AG04449 (cell line): Measurements from ENCODE around the gene SLC35B1.

Experiments
- CTCF ChIA-PET: fragments of 350-600 bp; formaldehyde crosslinking; extraction: SDS; loops from one replicate; lab custom pipeline; 2021; ENCODE audit warnings: antibody characterized with exemption; lab: Yijun Ruan, JAX
- POLR2A ChIA-PET: fragments of 400-600, 350-600 bp; formaldehyde crosslinking; extraction: SDS; loops from one replicate; lab custom pipeline; 2020; ENCODE audit warnings: antibody characterized with exemption, inconsistent platforms; lab: Yijun Ruan, JAX
- DNase-seq: peaks from one replicate; pipeline ENCODE4 v3.0.0-alpha.2; 2010; ENCODE audit warnings: low read depth, low spot score
- H3K4me3 ChIP-seq: 2 replicates; pipeline ENCODE4 v1.5.1; 2011; ENCODE audit warnings: low read depth, mild to moderate bottlenecking, control low read depth, low read length
- TF ChIP-seq, protein P1 (sequence below): IDR thresholded peaks from one replicate; pipeline ENCODE4 v1.5.1; 2011; ENCODE audit warnings: mild to moderate bottlenecking, moderate library complexity, low read length, control low read depth, inconsistent platforms; ENCODE audit not compliant: insufficient read depth; ENCODE audit errors: missing control alignments

Gene SLC35B1

DNA sequence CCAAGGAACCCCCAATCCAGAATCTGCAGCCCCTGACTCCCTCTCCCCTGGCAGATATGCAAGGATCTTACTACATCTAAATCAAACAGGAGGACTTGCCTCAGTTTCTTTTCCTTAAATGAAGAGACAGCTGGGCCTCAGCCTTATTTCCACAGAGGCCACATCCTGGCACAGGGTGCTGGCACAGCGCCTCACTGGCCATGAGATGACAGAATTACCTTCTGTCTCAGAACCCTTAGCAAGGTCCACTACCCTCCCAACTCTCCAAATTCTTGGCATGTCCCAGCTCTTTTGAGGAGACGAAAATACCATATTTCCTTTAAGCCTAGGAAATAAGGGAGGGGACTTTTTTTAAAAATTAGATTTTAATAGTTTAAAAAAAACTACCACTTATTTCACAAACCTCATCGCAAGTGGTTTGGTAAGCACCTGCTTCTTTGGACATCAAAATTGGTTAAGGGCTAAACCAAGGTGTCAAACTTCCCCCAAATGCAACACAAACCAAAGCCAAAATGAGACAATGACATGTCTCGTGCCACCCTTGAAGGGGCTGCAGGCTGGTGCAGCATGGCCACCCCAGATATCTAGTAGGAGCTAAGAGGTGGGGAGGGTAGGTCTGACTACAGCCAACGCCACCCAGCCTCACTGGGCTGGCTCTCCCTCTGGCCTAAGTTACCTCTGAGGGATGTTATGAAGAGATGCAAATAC lies 30.8 kb upstream of the SLC35B1 start:
- POLR2A ChIA-PET: no interaction called here
- CTCF ChIA-PET: interaction anchor here (1.1 to 1.8 kb wide), 2 partner anchors 11 to 182 kb away, joined by 3 to 4 read pairs; no protein-coding TSS in a partner anchor
- DNase-seq: no peak
- H3K4me3 ChIP-seq: no peak overlapping the region
- TF ChIP-seq, protein P1, sequence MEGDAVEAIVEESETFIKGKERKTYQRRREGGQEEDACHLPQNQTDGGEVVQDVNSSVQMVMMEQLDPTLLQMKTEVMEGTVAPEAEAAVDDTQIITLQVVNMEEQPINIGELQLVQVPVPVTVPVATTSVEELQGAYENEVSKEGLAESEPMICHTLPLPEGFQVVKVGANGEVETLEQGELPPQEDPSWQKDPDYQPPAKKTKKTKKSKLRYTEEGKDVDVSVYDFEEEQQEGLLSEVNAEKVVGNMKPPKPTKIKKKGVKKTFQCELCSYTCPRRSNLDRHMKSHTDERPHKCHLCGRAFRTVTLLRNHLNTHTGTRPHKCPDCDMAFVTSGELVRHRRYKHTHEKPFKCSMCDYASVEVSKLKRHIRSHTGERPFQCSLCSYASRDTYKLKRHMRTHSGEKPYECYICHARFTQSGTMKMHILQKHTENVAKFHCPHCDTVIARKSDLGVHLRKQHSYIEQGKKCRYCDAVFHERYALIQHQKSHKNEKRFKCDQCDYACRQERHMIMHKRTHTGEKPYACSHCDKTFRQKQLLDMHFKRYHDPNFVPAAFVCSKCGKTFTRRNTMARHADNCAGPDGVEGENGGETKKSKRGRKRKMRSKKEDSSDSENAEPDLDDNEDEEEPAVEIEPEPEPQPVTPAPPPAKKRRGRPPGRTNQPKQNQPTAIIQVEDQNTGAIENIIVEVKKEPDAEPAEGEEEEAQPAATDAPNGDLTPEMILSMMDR: no peak

DNA sequence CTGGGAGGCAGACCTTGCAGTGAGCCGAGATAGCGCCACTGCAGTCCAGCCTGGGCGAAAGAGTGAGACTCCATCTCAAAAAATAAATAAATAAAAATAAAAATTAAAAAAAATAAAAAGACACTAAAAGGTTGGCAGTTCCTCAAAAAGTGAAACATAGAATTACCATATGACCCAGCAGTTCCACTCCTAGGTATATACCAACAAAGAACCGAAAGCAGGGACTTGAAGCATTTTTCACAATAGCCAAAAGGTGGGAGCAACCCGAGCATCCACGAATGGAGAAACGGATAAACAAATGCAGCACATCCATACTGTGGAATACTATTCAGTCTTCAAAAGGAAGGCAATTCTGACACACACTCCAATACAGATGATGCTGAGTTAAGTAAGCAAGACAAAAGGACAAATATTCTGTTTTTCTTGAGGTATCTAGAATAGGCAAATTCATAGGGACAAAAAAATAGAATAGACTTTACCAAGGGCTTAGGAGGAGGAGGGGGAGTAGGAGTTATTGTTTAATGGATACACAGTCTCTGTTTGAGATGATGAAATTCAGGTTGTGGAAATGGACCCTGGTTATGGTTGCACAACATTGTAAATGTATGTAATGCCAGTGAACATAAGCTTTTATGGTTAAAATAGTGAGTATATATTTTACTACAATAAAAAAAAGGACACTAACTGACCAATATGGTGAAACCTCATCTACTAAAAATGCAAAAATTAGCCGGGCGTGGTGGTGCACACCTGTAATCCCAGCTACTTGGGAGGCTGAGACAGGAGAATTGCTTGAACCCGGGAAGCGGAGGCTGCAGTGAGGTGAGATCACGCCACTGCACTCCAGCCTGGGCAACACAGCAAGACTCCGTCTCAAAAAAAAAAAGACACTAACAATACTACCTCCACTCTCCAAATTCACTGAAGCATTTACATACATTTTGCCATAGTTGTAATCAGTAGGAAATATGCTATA lies 27.0 kb upstream of the SLC35B1 start:
- POLR2A ChIA-PET: no interaction called here
- CTCF ChIA-PET: no interaction called here
- H3K4me3 ChIP-seq: no peak overlapping the region
- TF ChIP-seq, protein P1: no peak
- DNase-seq: no peak

DNA sequence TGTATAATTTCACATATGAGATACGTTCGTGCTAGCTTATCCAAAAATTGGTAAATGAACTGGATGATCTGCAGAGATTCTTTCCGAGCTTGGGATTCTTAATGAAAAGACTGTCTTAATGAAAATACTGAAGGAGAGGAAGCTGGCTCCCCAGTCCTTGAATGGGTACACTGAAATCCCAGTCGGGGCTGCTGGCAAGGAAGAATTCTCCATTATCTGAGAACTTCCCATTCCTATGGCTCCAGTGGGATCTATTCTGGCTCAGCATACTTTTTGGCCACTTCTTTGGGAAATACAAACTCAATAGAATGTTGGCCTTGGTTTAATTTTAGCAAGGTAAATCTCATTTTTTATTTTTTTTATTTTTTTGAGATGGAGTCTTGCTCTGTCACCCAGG lies 23.7 kb upstream of the SLC35B1 start:
- no peak for DNase-seq
- TF ChIP-seq, protein P1: no peak
- H3K4me3 ChIP-seq: no peak overlapping the region
- CTCF ChIA-PET: interaction anchor here (1.3 kb wide), 1 partner anchor 42 kb away, joined by 3 read pairs; no protein-coding TSS in a partner anchor
- POLR2A ChIA-PET: no interaction called here

DNA sequence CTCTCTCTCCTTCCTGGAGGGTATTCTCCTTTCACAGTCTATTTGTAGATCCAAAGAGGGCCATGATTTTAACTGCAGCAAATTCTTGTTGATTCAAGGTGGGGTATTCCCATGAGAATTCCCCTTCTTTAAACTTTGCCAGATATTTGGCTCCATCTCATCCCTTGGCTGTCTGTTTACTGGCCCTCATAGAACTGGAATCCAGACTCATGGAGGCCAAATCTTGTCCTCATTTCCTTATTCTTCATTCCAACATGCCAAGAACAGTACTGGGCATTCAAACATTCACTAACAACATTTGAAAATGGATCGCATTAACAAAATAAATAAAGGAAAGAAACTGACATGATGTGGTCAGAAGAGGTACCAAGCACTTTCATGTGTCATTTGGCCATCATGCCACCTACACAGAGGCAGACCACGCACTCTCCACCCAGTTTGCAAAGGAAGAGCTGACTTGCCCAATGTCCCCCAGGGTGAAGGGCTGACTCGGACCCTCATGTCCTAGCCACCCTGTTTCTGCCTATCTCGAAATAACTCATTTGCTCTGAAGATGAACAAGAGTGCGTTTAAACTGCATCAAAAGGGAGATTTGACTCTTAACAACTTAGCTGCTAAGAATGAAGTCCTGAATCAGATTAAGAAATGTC lies 23.1 kb upstream of the SLC35B1 start:
- TF ChIP-seq, protein P1: no peak
- DNase-seq: no peak
- CTCF ChIA-PET: interaction anchor here (0.8 to 1.3 kb wide), 4 partner anchors 10 to 316 kb away, joined by 3 read pairs; partner anchors contain the start of gene PHB1
- no peak overlapping the region for H3K4me3 ChIP-seq
- POLR2A ChIA-PET: no interaction called here

DNA sequence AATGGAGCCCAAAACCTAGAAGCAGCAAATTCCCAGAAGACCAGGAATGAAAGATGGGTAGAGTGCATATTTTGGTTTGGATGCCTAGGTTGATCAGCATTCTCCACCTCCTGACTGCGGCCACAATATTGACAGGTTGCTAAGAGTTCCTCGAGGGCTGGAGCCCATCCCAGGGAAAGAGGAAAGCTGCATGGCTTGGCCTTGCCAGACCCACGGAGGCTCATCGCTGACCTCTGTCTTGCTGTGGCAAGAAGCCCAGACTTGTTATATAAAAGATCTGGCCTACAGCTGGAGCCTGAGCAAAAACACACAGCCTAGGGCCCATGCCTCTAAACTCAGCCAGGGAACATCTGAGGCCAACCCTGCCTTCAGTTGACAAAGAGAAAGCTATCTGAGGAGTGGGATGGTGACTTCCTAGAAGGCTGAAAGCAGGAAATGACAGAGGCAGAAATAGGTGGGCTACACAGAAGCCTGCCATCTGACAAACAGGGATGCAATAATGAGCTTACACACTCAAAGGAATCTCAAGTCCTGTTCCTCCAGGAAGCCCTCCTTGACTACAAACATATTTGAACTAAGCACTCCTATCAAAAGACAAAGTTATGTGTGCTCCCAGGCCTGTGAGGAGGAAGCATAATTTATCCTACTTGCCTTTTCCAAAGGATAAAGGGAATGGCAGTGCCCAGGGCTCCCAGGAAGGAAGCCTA lies 22.5 kb upstream of the SLC35B1 start:
- ChIA-PET CTCF (interaction anchor here (0.8 to 1.7 kb wide), 7 partner anchors 9 to 316 kb away, joined by 3 to 8 read pairs (median 3); partner anchors contain the start of genes PHB1 and SLC35B1), POLR2A (no interaction called here)
- DNase-seq: no peak
- H3K4me3 ChIP-seq: no peak overlapping the region
- TF ChIP-seq, protein P1: no peak
